A673 (cell line): ENCODE results near the gene SHC3. TPM values are rescaled to one million over a fixed set of nuclear protein-coding genes. Genes with fewer than 3 reads are reported as not detected.

ENCODE experiments used
- BruUV-seq: library from RNA; stranded (reverse); fragments of 400-500 nt; replicated peaks from 2 replicates; lab custom pipeline; 2021; lab: Mats Ljungman, UMichigan
- CTCF ChIA-PET: fragments of 300-600 bp; sonication (Branson Sonifier 250); formaldehyde crosslinking; loops from one replicate; lab custom pipeline; 2022; ENCODE audit warnings: antibody characterized with exemption; lab: Charles Lee
- POLR2A ChIA-PET: fragments of 300-600 bp; sonication (Branson Sonifier 250); formaldehyde crosslinking; loops from one replicate; lab custom pipeline; 2022; ENCODE audit warnings: antibody characterized with exemption; ENCODE audit not compliant: low non-redundant PET; lab: Charles Lee
- DNase-seq: peaks from one replicate; pipeline ENCODE4 v3.0.0-alpha.2; 2015; ENCODE audit warnings: low spot score
- H3K27ac ChIP-seq: fragments of 200-600 bp; sonication (generic); 2 replicates; pipeline ENCODE4 v1.5.1; 2016; ENCODE audit warnings: mixed run types, low read depth, mild to moderate bottlenecking, mixed read lengths, antibody characterized with exemption, low read length; ENCODE audit not compliant: poor library complexity, severe bottlenecking
- H3K27me3 ChIP-seq: fragments of 200-600 bp; sonication (generic); replicated peaks from 2 replicates; pipeline ENCODE4 v1.6.1; 2017; ENCODE audit warnings: mixed run types, low read depth, mild to moderate bottlenecking, mixed read lengths, antibody characterized with exemption, low read length; ENCODE audit not compliant: insufficient read depth, poor library complexity
- H3K36me3 ChIP-seq: fragments of 200-600 bp; sonication (generic); 2 replicates; pipeline ENCODE4 v1.6.1; 2016; ENCODE audit warnings: mixed run types, mild to moderate bottlenecking, mixed read lengths, antibody characterized with exemption, low read length; ENCODE audit not compliant: insufficient read depth, poor library complexity, severe bottlenecking
- H3K4me1 ChIP-seq: fragments of 200-600 bp; sonication (generic); 2 replicates; pipeline ENCODE4 v1.6.1; 2017; ENCODE audit warnings: mixed run types, mild to moderate bottlenecking, mixed read lengths, antibody characterized with exemption, low read length; ENCODE audit not compliant: insufficient read depth, poor library complexity, severe bottlenecking
- H3K4me3 ChIP-seq: fragments of 200-600 bp; sonication (generic); 2 replicates; pipeline ENCODE4 v1.5.1; 2016; ENCODE audit warnings: low read depth, mixed run types, mild to moderate bottlenecking, mixed read lengths, low read length; ENCODE audit not compliant: poor library complexity, severe bottlenecking
- H3K9me3 ChIP-seq: fragments of 200-600 bp; sonication (generic); 2 replicates; pipeline ENCODE4 v1.6.1; 2016; ENCODE audit warnings: mixed run types, low read depth, mild to moderate bottlenecking, mixed read lengths, antibody characterized with exemption, low read length; ENCODE audit not compliant: poor library complexity, severe bottlenecking
- CTCF ChIP-seq: fragments of 300-800, 200-600 bp; sonication (generic); conservative IDR thresholded peaks from 2 replicates; pipeline ENCODE4 v1.5.1; 2017; ENCODE audit warnings: low read depth, mild to moderate bottlenecking, antibody characterized with exemption, low read length, moderate library complexity, mixed read lengths
- EZH2 ChIP-seq: fragments of 200-600 bp; sonication (generic); IDR thresholded peaks from 2 replicates; pipeline ENCODE4 v1.6.1; 2017; ENCODE audit warnings: borderline replicate concordance, low read depth, mild to moderate bottlenecking, mixed read lengths, antibody characterized with exemption, low read length; ENCODE audit not compliant: poor library complexity, severe bottlenecking
- intact Hi-C: fragments of 100-400 bp; cut with micrococcal nuclease; formaldehyde crosslinking; loops from one replicate; pipeline ENCODE4 v1.10.0; 2022; ENCODE audit not compliant: unreplicated experiment
- total RNA-seq: library from RNA; stranded (reverse); gene quantifications from 2 replicates; pipeline ENCODE4 v1.2.3, GENCODE V29; 2021

Gene SHC3
- total RNA-seq, 1 experiment from 2014 or later, result 6.6 TPM

- H3K36me3 ChIP-seq, result no peaks in the 10 kb centered on the region
- TF ChIP-seq EZH2, result no peak
- no peak for TF ChIP-seq CTCF
- ChIA-PET POLR2A (no interaction called here), CTCF (no interaction called here)
- no peak for DNase-seq
- H3K9me3 ChIP-seq, result no peaks in the 10 kb centered on the region
- intact Hi-C loops, result no loop called here
- H3K27ac ChIP-seq, result no peak overlapping the region
- H3K4me1 ChIP-seq, result no peaks in the 10 kb centered on the region
- no peak overlapping the region for H3K4me3 ChIP-seq
- BruUV-seq, result no TSS peak
- H3K27me3 ChIP-seq, result no peaks in the 10 kb centered on the region
Observed at GRCh38 chr9:89083626-89084025, 95.0 kb downstream of the SHC3 start.

- no peaks in the 10 kb centered on the region for H3K27me3 ChIP-seq
- TF ChIP-seq EZH2 (no peak), CTCF (no peak)
- CTCF ChIA-PET, result no interaction called here
Observed at GRCh38 chr9:89080193-89080592, 98.4 kb downstream of the SHC3 start.

GRCh38 chr9:89079391-89079790, 99.2 kb downstream of the SHC3 start:
- Histone ChIP-seq H3K36me3 (no peaks in the 10 kb centered on the region), H3K4me1 (no peaks in the 10 kb centered on the region), H3K4me3 (no peak overlapping the region), H3K27ac (no peak overlapping the region), H3K9me3 (no peaks in the 10 kb centered on the region), H3K27me3 (no peaks in the 10 kb centered on the region)
- ChIA-PET POLR2A (no interaction called here), CTCF (no interaction called here)
- DNase-seq, result no peak
- intact Hi-C loops, result loop anchor here (10.0 kb wide), 1 partner anchor 65 kb away; no protein-coding TSS in a partner anchor
- BruUV-seq, result no TSS peak
- TF ChIP-seq CTCF (no peak), EZH2 (no peak)

More at GRCh38 chr9:89080193-89080592, 98.4 kb downstream of the SHC3 start:
- BruUV-seq, result no TSS peak
- H3K36me3 ChIP-seq, result no peaks in the 10 kb centered on the region
- no peak overlapping the region for H3K4me3 ChIP-seq
- intact Hi-C loops, result no loop called here
- DNase-seq, result no peak
- no peaks in the 10 kb centered on the region for H3K9me3 ChIP-seq
- H3K4me1 ChIP-seq, result no peaks in the 10 kb centered on the region
- POLR2A ChIA-PET, result no interaction called here
- no peak overlapping the region for H3K27ac ChIP-seq
